MCF 10A (cell line): ENCODE results near the gene GATAD2B. TPM values are rescaled to one million over a fixed set of nuclear protein-coding genes. Genes with fewer than 3 reads are reported as not detected.

Experiments
- BruUV-seq: library from RNA; stranded (reverse); fragments of 400-500 nt; replicated peaks from 2 replicates; lab custom pipeline; 2021; lab: Mats Ljungman, UMichigan
- CTCF ChIA-PET: fragments of 300-600 bp; sonication (Branson Sonifier 250); formaldehyde crosslinking; extraction: SDS; loops from one replicate; lab custom pipeline; 2021; ENCODE audit warnings: antibody characterized with exemption, inconsistent platforms; lab: Yijun Ruan, JAX
- POLR2A ChIA-PET: fragments of 300-600, 350-650 bp; sonication (Branson Sonifier 250); formaldehyde crosslinking; extraction: SDS; loops from one replicate; lab custom pipeline; 2020; ENCODE audit warnings: antibody characterized with exemption, inconsistent platforms; lab: Yijun Ruan, JAX
- DNase-seq: peaks from one replicate; pipeline ENCODE4 v3.0.0-alpha.2; 2018; ENCODE audit not compliant: unreplicated experiment
- H3K27ac Mint-ChIP-seq: one replicate; pipeline ENCODE4 v1.8.0; 2022; ENCODE audit warnings: mild to moderate bottlenecking, low read depth, mixed read lengths; ENCODE audit not compliant: unreplicated experiment
- H3K27me3 Mint-ChIP-seq: one replicate; pipeline ENCODE4 v1.8.0; 2022; ENCODE audit warnings: mixed read lengths; ENCODE audit not compliant: insufficient read depth, unreplicated experiment
- H3K36me3 Mint-ChIP-seq: one replicate; pipeline ENCODE4 v1.8.0; 2022; ENCODE audit warnings: mild to moderate bottlenecking, moderate library complexity, mixed read lengths; ENCODE audit not compliant: insufficient read depth, unreplicated experiment
- H3K4me1 Mint-ChIP-seq: one replicate; pipeline ENCODE4 v1.8.0; 2022; ENCODE audit warnings: mixed read lengths; ENCODE audit not compliant: insufficient read depth, unreplicated experiment
- H3K4me3 Mint-ChIP-seq: one replicate; pipeline ENCODE4 v1.8.0; 2022; ENCODE audit warnings: mild to moderate bottlenecking, moderate library complexity, mixed read lengths; ENCODE audit not compliant: unreplicated experiment
- H3K9me3 Mint-ChIP-seq: one replicate; pipeline ENCODE4 v1.8.0; 2022; ENCODE audit warnings: mixed read lengths; ENCODE audit not compliant: unreplicated experiment
- CTCF ChIP-seq: fragments of 200-600 bp; IDR thresholded peaks from one replicate; pipeline ENCODE4 v1.8.0; 2022; ENCODE audit warnings: antibody characterized with exemption, mild to moderate bottlenecking; ENCODE audit not compliant: unreplicated experiment
- intact Hi-C: fragments of 100-400 bp; cut with micrococcal nuclease; formaldehyde crosslinking; loops from 2 replicates; pipeline ENCODE4 v1.14.1; 2022
- total RNA-seq: library from RNA; stranded (reverse); gene quantifications from 2 replicates; pipeline ENCODE4 v1.2.3, GENCODE V29; 2022

The GATAD2B gene
- total RNA-seq, 1 experiment from 2014 or later: 95.5 TPM

GRCh38 chr1:153775458-153776327, 147.1 kb downstream of the GATAD2B start:
- intact Hi-C loops: loop anchor here (1.0 kb wide), 1 partner anchor 211 kb away; the partner anchor contains the start of gene RAB13
- no TSS peak for BruUV-seq
- TF ChIP-seq CTCF: no peak
- H3K4me1 Mint-ChIP-seq: peaks cover 36% of the 10 kb centered on the region
- peak; percentile 81 for DNase-seq
- H3K4me3 Mint-ChIP-seq: peak overlapping the region; percentile 70
- H3K27ac Mint-ChIP-seq: peak overlapping the region; percentile 68
- no peaks in the 10 kb centered on the region for H3K9me3 Mint-ChIP-seq
- CTCF ChIA-PET: interaction anchor here (0.5 to 1.7 kb wide), 6 partner anchors 21 to 211 kb away, joined by 3 to 6 read pairs (median 4); partner anchors contain the start of gene RAB13
- no peaks in the 10 kb centered on the region for H3K27me3 Mint-ChIP-seq
- POLR2A ChIA-PET: interaction anchor here (0.6 to 3.2 kb wide), 35 partner anchors 8 to 871 kb away, joined by 3 to 26 read pairs (median 5); partner anchors contain the start of genes CHTOP, CREB3L4, CRTC2 and DENND4B
- peaks cover 18% of the 10 kb centered on the region for H3K36me3 Mint-ChIP-seq

DNA sequence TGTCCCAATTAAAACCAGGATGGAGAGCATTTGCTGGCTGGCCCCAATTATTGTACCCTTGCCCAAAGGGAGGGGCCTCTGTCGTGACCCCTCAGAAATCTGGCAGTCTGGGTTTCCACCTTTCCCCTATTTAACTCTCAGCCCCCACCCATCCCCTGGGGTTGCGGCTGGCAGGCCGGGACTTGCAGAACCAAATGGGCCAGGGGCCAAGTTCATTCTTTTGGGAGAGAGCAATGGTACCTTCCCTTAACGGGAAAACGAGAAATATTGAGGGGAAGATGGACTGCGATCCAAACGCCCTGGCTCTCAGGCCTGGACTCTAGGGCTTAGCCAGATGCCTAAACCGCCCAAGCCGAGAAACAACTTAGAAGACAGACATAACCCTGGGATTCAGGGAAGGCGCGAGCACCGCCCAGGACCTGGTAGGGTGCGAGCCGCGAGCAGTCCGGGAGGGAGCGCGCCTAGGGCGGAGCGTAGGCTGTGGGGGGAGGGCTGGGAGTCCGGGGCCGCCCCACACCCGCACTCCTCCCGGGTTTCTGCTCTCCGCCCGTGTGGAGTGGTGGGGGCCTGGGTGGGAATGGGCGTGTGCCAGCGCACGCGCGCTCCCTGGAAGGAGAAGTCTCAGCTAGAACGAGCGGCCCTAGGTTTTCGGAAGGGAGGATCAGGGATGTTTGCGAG, 147.9 kb downstream of the GATAD2B start, which contains the start of gene SLC27A3:
SLC27A3 (plus strand) TSS at position 628 of the 678 bp plus-strand sequence. CDS start 91 bp downstream, outside the sequence.
- H3K27ac Mint-ChIP-seq: peak within 1 kb of the TSS; percentile 68
- POLR2A ChIA-PET: interaction anchor here (0.6 to 3.2 kb wide), 29 partner anchors 9 to 871 kb away, joined by 3 to 26 read pairs (median 6); partner anchors contain the start of genes CHTOP, CREB3L4, CRTC2 and ILF2
- peaks cover 16% of the 10 kb centered on the region for H3K36me3 Mint-ChIP-seq
- no TSS peak for BruUV-seq
- peak; percentile 79 for DNase-seq
- H3K9me3 Mint-ChIP-seq: no peaks in the 10 kb centered on the region
- H3K4me1 Mint-ChIP-seq: peaks cover 36% of the 10 kb centered on the region
- H3K4me3 Mint-ChIP-seq: peak within 1 kb of the TSS; percentile 70
- intact Hi-C loops: no loop called here
- CTCF ChIA-PET: interaction anchor here (0.5 to 1.7 kb wide), 5 partner anchors 22 to 212 kb away, joined by 3 to 6 read pairs (median 4); partner anchors contain the start of gene RAB13
- no peaks in the 10 kb centered on the region for H3K27me3 Mint-ChIP-seq
- TF ChIP-seq CTCF: no peak

DNA sequence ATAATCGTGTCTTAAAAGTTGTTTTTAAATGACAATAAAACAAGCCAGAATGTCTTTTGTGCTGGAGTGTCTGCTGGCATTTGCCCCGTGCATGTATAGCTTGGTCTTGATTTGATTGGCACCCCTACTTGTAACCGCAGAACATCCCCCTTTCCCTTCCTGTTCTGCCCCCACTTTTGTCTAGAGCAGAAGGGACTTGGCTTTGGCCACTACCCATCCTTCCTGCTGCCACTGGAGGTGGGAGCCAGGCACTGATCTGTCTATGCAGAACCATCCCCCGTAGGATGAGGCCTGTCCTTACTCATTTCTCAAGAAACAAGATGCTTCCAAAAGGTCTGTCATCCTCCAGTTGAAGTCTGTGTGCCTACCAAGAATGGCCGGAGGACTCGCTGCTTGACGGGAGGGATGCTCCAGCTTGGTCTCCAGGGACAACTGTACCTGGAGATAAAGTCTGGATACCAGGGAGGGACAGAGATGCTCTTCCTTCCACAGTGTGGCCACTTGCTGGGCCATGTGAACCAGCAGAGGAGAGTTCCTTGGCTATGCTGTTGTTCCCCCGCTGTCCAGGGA, 148.7 kb downstream of the GATAD2B start:
- intact Hi-C loops: no loop called here
- Mint-ChIP-seq H3K27ac (peak overlapping the region; percentile 68), H3K4me1 (peaks cover 36% of the 10 kb centered on the region), H3K4me3 (peak overlapping the region; percentile 70), H3K27me3 (no peaks in the 10 kb centered on the region), H3K36me3 (peaks cover 19% of the 10 kb centered on the region), H3K9me3 (no peaks in the 10 kb centered on the region)
- no peak for TF ChIP-seq CTCF
- BruUV-seq: no TSS peak
- CTCF ChIA-PET: interaction anchor here (0.7 to 1.2 kb wide), 2 partner anchors 13 to 213 kb away, joined by 3 to 5 read pairs; partner anchors contain the start of gene RAB13
- DNase-seq: no peak
- POLR2A ChIA-PET: interaction anchor here (0.7 to 3.2 kb wide), 7 partner anchors 9 to 500 kb away, joined by 3 to 26 read pairs (median 6); partner anchors contain the start of genes CHTOP and CREB3L4
